ENCODE results near the gene DDX31.

The DDX31 gene

GRCh38 chr9:132597073-132597775 lies 72.6 kb downstream of the DDX31 start:
- DNase-seq (ENCODE audit: low read depth in 1 of 2, low spot score in 1 of 2) = no peak
- no peak for TF ChIP-seq JUND (IDR thresholded peaks at IDR 0.05; ENCODE audit: low read depth)
- in situ Hi-C loops (cut with HindIII; ENCODE audit: low pct_unique_long_range_greater_than_20kb, low sequenced_read_pairs) = no loop called here

DNA sequence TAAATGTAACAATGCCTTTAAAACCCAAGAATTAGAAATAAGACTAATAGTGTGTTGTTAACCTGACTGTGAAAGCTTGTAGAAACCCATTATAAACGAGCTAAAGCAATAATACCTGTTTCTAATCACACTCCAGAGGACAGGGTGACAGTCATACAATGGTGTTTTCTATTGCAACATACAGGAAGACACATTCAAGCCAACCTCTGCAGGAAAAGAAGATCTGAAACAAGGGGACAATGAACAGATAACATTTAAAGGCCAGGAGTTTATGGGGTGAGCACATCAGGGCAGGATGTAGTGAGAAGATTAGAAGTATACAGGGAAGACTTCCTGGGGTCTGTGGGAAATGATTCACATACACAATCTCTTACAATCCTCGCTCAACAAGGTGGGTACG lies 73.6 kb downstream of the DDX31 start:
- no peak for TF ChIP-seq JUND (IDR thresholded peaks at IDR 0.05; ENCODE audit: low read depth)
- in situ Hi-C loops (cut with HindIII; ENCODE audit: low pct_unique_long_range_greater_than_20kb, low sequenced_read_pairs) = no loop called here
- DNase-seq (ENCODE audit: low read depth in 1 of 2, low spot score in 1 of 2) = no peak

GRCh38 chr9:132595319-132595718 lies 74.5 kb downstream of the DDX31 start:
- DNase-seq (ENCODE audit: low read depth in 1 of 2, low spot score in 1 of 2) = no peak
- TF ChIP-seq JUND (IDR thresholded peaks at IDR 0.05; ENCODE audit: low read depth) = no peak
- in situ Hi-C loops (cut with HindIII; ENCODE audit: low pct_unique_long_range_greater_than_20kb, low sequenced_read_pairs) = no loop called here

- no peak for TF ChIP-seq JUND (IDR thresholded peaks at IDR 0.05; ENCODE audit: low read depth)
- DNase-seq (ENCODE audit: low read depth in 1 of 2, low spot score in 1 of 2) = no peak
- in situ Hi-C loops (cut with HindIII; ENCODE audit: low pct_unique_long_range_greater_than_20kb, low sequenced_read_pairs) = no loop called here
Observed at GRCh38 chr9:132594412-132594811, 75.4 kb downstream of the DDX31 start.

DNA sequence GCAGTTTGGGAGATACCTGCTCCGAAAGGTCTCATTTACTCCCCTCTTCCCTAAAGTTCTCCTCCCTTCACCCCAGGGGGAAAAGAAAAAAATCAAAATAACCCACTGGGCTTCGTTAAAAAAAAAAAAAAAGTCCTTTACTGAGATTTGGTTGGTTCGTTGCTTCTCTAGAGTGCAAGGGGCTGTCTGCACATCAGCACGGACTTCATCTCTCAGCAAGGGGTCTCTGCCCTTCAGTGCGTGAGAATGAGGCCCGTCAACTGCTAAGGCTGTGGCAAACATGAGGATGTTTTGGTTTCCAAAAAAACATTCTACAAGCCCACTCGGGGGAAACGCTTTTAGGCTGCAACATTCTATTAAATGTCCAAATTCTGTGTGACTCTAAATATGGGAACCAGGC lies 77.3 kb downstream of the DDX31 start:
- TF ChIP-seq JUND (IDR thresholded peaks at IDR 0.05; ENCODE audit: low read depth) = no peak
- DNase-seq (ENCODE audit: low read depth in 1 of 2, low spot score in 1 of 2) = no peak
- in situ Hi-C loops (cut with HindIII; ENCODE audit: low pct_unique_long_range_greater_than_20kb, low sequenced_read_pairs) = no loop called here

- in situ Hi-C loops (cut with HindIII; ENCODE audit: low pct_unique_long_range_greater_than_20kb, low sequenced_read_pairs) = no loop called here
- DNase-seq (ENCODE audit: low read depth in 1 of 2, low spot score in 1 of 2) = no peak
- TF ChIP-seq JUND (IDR thresholded peaks at IDR 0.05; ENCODE audit: low read depth) = no peak
Observed at GRCh38 chr9:132591751-132592314, 78.0 kb downstream of the DDX31 start.

DNA sequence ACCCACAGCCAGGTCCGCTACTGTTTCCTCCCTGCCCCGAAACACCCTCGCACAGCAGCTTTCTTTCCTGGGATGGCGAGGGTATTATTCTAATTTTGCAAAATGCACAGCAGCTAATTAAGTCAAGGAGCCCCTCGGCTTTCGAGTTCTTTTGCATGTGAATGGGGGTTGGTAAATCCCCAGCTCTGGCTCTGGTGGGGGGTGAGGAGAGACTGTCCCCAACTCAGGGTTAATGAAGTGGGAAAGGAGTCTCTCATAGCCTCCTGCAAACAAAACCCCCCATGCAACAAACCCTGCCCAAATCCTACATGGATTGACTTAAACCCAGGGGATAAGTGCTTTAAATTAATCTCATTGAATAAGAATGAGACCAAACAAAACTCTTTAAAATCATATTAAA lies 78.5 kb downstream of the DDX31 start:
- in situ Hi-C loops (cut with HindIII; ENCODE audit: low pct_unique_long_range_greater_than_20kb, low sequenced_read_pairs) = no loop called here
- TF ChIP-seq JUND (IDR thresholded peaks at IDR 0.05; ENCODE audit: low read depth) = no peak
- no peak for DNase-seq (ENCODE audit: low read depth in 1 of 2, low spot score in 1 of 2)

GRCh38 chr9:132590318-132591182 lies 79.2 kb downstream of the DDX31 start:
- in situ Hi-C loops (cut with HindIII; ENCODE audit: low pct_unique_long_range_greater_than_20kb, low sequenced_read_pairs) = no loop called here
- TF ChIP-seq JUND (IDR thresholded peaks at IDR 0.05; ENCODE audit: low read depth) = no peak
- DNase-seq (ENCODE audit: low read depth in 1 of 2, low spot score in 1 of 2) = no peak

DNA sequence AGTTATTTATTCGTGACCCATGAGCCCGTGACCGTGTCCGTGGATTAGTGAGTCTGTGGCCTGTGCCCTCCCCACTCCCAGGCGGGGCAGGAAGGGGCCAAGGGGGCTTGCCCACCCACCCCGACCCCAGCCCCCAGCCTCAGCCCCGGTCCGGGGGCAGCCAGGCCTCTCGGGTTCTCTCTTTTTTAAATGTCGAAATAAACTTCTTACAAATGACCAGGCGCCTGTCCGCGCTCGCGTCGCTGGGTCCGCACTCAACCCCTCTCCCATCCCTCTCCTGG lies 79.8 kb downstream of the DDX31 start:
- TF ChIP-seq JUND (IDR thresholded peaks at IDR 0.05; ENCODE audit: low read depth) = no peak
- in situ Hi-C loops (cut with HindIII; ENCODE audit: low pct_unique_long_range_greater_than_20kb, low sequenced_read_pairs) = no loop called here
- DNase-seq (ENCODE audit: low read depth in 1 of 2, low spot score in 1 of 2) = no peak

- DNase-seq (ENCODE audit: low read depth in 1 of 2, low spot score in 1 of 2) = no peak
- no peak for TF ChIP-seq JUND (IDR thresholded peaks at IDR 0.05; ENCODE audit: low read depth)
- in situ Hi-C loops (cut with HindIII; ENCODE audit: low pct_unique_long_range_greater_than_20kb, low sequenced_read_pairs) = no loop called here
Observed at GRCh38 chr9:132589148-132590036, 80.4 kb downstream of the DDX31 start.

- in situ Hi-C loops (cut with HindIII; ENCODE audit: low pct_unique_long_range_greater_than_20kb, low sequenced_read_pairs) = no loop called here
- DNase-seq (ENCODE audit: low read depth in 1 of 2, low spot score in 1 of 2) = no peak
- TF ChIP-seq JUND (IDR thresholded peaks at IDR 0.05; ENCODE audit: low read depth) = no peak
Observed at GRCh38 chr9:132588501-132589147, 81.2 kb downstream of the DDX31 start.

- in situ Hi-C loops (cut with HindIII; ENCODE audit: low pct_unique_long_range_greater_than_20kb, low sequenced_read_pairs) = no loop called here
- no peak for TF ChIP-seq JUND (IDR thresholded peaks at IDR 0.05; ENCODE audit: low read depth)
- no peak for DNase-seq (ENCODE audit: low read depth in 1 of 2, low spot score in 1 of 2)
Observed at GRCh38 chr9:132588098-132588497, 81.7 kb downstream of the DDX31 start.

All from T47D (cell line).